HepG2 (cell line): ENCODE data around the gene PARP3. TPM values are rescaled to one million over a fixed set of nuclear protein-coding genes. Genes with fewer than 3 reads are reported as not detected.
A peak's percentile ranks its signal among the peaks of the same experiment; 100 is the strongest.

Experiments
- ATAC-seq: fragments of 200-7000 bp; cut with Tn5 transposase; 3 replicates; pipeline ENCODE4 v1.9.1; 2020; ENCODE audit warnings: mild to moderate bottlenecking, moderate library complexity
- BruUV-seq: library from RNA; stranded (reverse); fragments of 400-500 nt; replicated peaks from 2 replicates; lab custom pipeline; 2021; lab: Mats Ljungman, UMichigan
- CTCF ChIA-PET: fragments of 300-600 bp; formaldehyde crosslinking; extraction: SDS; loops from one replicate; lab custom pipeline; 2021; ENCODE audit warnings: low total read pairs, inconsistent platforms, low intra/inter-chr PET ratio; lab: Yijun Ruan, JAX
- POLR2A ChIA-PET: fragments of 350-600 bp; sonication (Branson Sonifier 250); formaldehyde crosslinking; loops from one replicate; lab custom pipeline; 2020; ENCODE audit warnings: antibody characterized with exemption, inconsistent platforms; lab: Yijun Ruan, JAX
- DNase-seq: peaks from one replicate; pipeline ENCODE4 v3.0.0-alpha.2; 2015; ENCODE audit warnings: low spot score
- FAIRE-seq: peaks from 3 replicates; lab custom pipeline; 2011; peaks lifted over from hg19 to GRCh38; lab: Jason Lieb, UNC
- H2AFZ ChIP-seq: one replicate; pipeline ENCODE4 v1.6.1; 2011; ENCODE audit warnings: low read length, inconsistent platforms
- H3K27ac ChIP-seq: fragments of 300-600 bp; 3 replicates; pipeline ENCODE4 v1.8.0; 2011; ENCODE audit warnings: mixed run types, mild to moderate bottlenecking, mixed read lengths, low read length, inconsistent platforms; ENCODE audit not compliant: insufficient read depth; ENCODE audit errors: extremely low read length
- H3K27me3 ChIP-seq, 2 experiments: fragments of 200-600 bp in 1 of 2; 2 replicates in 1 of 2; 3 replicates in 1 of 2; pipeline versions ENCODE4 v1.6.0 to v1.8.0; 2011; ENCODE audit warnings: low read length in 2 of 2, mild to moderate bottlenecking in 2 of 2, moderate library complexity in 2 of 2, inconsistent platforms in 1 of 2; ENCODE audit not compliant: insufficient read depth in 2 of 2, control insufficient read depth in 1 of 2
- H3K36me3 ChIP-seq, 2 experiments: fragments of 200-600 bp in 1 of 2; replicated peaks in 1 of 2; 2 replicates in 1 of 2; 3 replicates in 1 of 2; pipeline versions ENCODE4 v1.5.1 to v1.8.0; 2011; ENCODE audit warnings: low read length in 2 of 2, inconsistent platforms in 1 of 2; ENCODE audit not compliant: insufficient read depth in 2 of 2, control insufficient read depth in 1 of 2
- H3K4me1 ChIP-seq: 2 replicates; pipeline ENCODE4 v1.5.1; 2012; ENCODE audit warnings: low read length, inconsistent platforms; ENCODE audit not compliant: insufficient read depth
- H3K4me2 ChIP-seq: 2 replicates; pipeline ENCODE4 v1.6.0; 2011; ENCODE audit warnings: low read depth, low read length, inconsistent platforms
- H3K4me3 ChIP-seq, 3 experiments: fragments of 200-600 bp in 1 of 3; sonication (generic), shearing (Covaris generic) in 1 of 3; replicated peaks in 1 of 3; 2 replicates each; pipeline ENCODE4 v1.5.1; 2011 to 2016; ENCODE audit warnings: low read length in 3 of 3, inconsistent platforms in 2 of 3, low read depth in 2 of 3, mild to moderate bottlenecking in 2 of 3, control low read depth in 1 of 3, mixed read lengths in 1 of 3; ENCODE audit not compliant: insufficient read depth in 1 of 3
- H3K79me2 ChIP-seq: one replicate; pipeline ENCODE4 v1.6.1; 2011; ENCODE audit warnings: low read length, inconsistent platforms; ENCODE audit not compliant: insufficient read depth
- H3K9ac ChIP-seq: 2 replicates; pipeline ENCODE4 v1.6.0; 2011; ENCODE audit warnings: mild to moderate bottlenecking, low read depth, low read length, inconsistent platforms; ENCODE audit not compliant: insufficient read depth
- H3K9me3 ChIP-seq: 2 replicates; pipeline ENCODE4 v1.5.1; 2012; ENCODE audit warnings: mild to moderate bottlenecking, low read length
- H4K20me1 ChIP-seq: 2 replicates; pipeline ENCODE4 v1.6.0; 2011; ENCODE audit warnings: inconsistent platforms, mild to moderate bottlenecking, low read length, moderate library complexity; ENCODE audit not compliant: insufficient read depth
- MAX ChIP-seq: IDR thresholded peaks from 2 replicates; pipeline ENCODE4 v1.6.1; 2012; ENCODE audit warnings: inconsistent platforms
- MNT ChIP-seq: fragments of 450-650 bp; IDR thresholded peaks from 2 replicates; pipeline ENCODE4 v1.6.1; 2016
- RBFOX2 ChIP-seq: fragments of 200-400 bp; formaldehyde crosslinking; IDR thresholded peaks from 2 replicates; pipeline ENCODE4 v1.6.1; 2017; ENCODE audit warnings: low read depth, mild to moderate bottlenecking, low read length
- ZNF20 ChIP-seq: sonication (generic); formaldehyde crosslinking; IDR thresholded peaks from 2 replicates; pipeline ENCODE4 v1.4.0; 2020; ENCODE audit warnings: mild to moderate bottlenecking, moderate library complexity, missing genetic modification reagents
- ZNF205 ChIP-seq: IDR thresholded peaks from 2 replicates; pipeline ENCODE4 v1.6.1; 2018; ENCODE audit warnings: missing biosample characterization, missing genetic modification reagents
- WGBS: methylation state at CpG from one replicate; pipeline ENCODE4 v1.1.6; 2017; ENCODE audit warnings: low lambda C conversion rate; 5-methylcytosine and 5-hydroxymethylcytosine counted together
- in situ Hi-C: cut with HindIII; loops from 2 replicates; pipeline ENCODE4 v1.10.0; 2017; ENCODE audit warnings: low pct_unique_long_range_greater_than_20kb; ENCODE audit not compliant: extremely low pct_ligation_motif_present
- intact Hi-C: fragments of 100-400 bp; cut with micrococcal nuclease; formaldehyde crosslinking; loops from one replicate; pipeline ENCODE4 v1.10.0; 2022; ENCODE audit not compliant: unreplicated experiment
- polyA plus RNA-seq, 8 experiments: library from polyadenylated mRNA; depleted of rRNA in 3 of 8; stranded (reverse) in 7 of 8; unstranded in 1 of 8; fragments of >200 nt; fragmentation: Illumina TruSeq in 4 of 8; extraction: Trizol in 4 of 8; gene quantifications; 2 replicates each; pipeline versions ENCODE4 v1.2.1 to v1.2.3, GENCODE V29; 2011 to 2016; ENCODE audit warnings: low read depth in 4 of 8, missing spikeins in 1 of 8, mixed read lengths in 1 of 8; ENCODE audit not compliant: insufficient read depth in 1 of 8
- total RNA-seq, 5 experiments: library from RNA; depleted of rRNA; stranded (reverse); fragments of >200 nt; fragmentation: Illumina TruSeq; extraction: Trizol; gene quantifications; 2 replicates each; pipeline ENCODE4 v1.2.3, GENCODE V29; 2016; ENCODE audit warnings: low read depth in 1 of 5

Gene PARP3
- total and polyA plus RNA-seq, 2 of the 13 experiments (the other 11 are each of a cell fraction or from before 2014, with no cell fraction given), result 11.2 to 21.5 TPM

- 87% methylated on average over 6 of the region's 6 CpGs for WGBS
- Histone ChIP-seq H3K79me2 (peaks cover 12% of the 10 kb centered on the region), H3K4me3 (no peak overlapping the region), H3K9me3 (no peaks in the 10 kb centered on the region), H3K9ac (no peak overlapping the region), H3K4me1 (peaks cover 82% of the 10 kb centered on the region), H3K36me3 (peaks cover 2 to 5% of the 10 kb centered on the region in 2 experiments; a peak in 2 of 5 replicates), H2AFZ (no peak overlapping the region), H3K27ac (peak overlapping the region; percentile 63), H3K4me2 (peak overlapping the region; percentile 84), H4K20me1 (no peaks in the 10 kb centered on the region), H3K27me3 (no peaks in the 10 kb centered on the region; a peak in 1 of 5 replicates)
- FAIRE-seq (no peak), DNase-seq (no peak), ATAC-seq (no peak)
- intact Hi-C loops (no loop called here), in situ Hi-C loops (no loop called here)
- TF ChIP-seq RBFOX2, result peak; percentile 25; the same call in 1 of the 2 replicates
- 0 out of 2 replicates have a peak, but pooled peaks have one; percentile 8 for TF ChIP-seq MNT
- TF ChIP-seq ZNF20, result no peak
- no peak for TF ChIP-seq ZNF205 (CRISPR knock-in tag)
- TF ChIP-seq MAX, result no peak
- no TSS peak for BruUV-seq
- CTCF ChIA-PET, result no interaction called here
- POLR2A ChIA-PET, result interaction anchor here (0.8 to 6.8 kb wide), 5 partner anchors 12 to 469 kb away, joined by 3 to 80 read pairs (median 5); partner anchors contain the start of genes ACY1, DCAF1, PARP3 and RRP9
Measured at GRCh38 chr3:51968883-51969678, 26.9 kb downstream of the PARP3 start.
